H9 (cell line): ENCODE measurements around the gene TSSK6. TPM values are rescaled to one million over a fixed set of nuclear protein-coding genes. Genes with fewer than 3 reads are reported as not detected.
A peak's percentile ranks its signal among the peaks of the same experiment; 100 is the strongest.

Experiments used
- DNase-seq: peaks from one replicate; pipeline ENCODE4 v3.0.0-alpha.2; 2017
- H2AFZ ChIP-seq: one replicate; pipeline ENCODE4 v1.6.1; 2013; ENCODE audit warnings: mild to moderate bottlenecking, low read length, control low read depth, moderate library complexity
- H2AK5ac ChIP-seq: 2 replicates; pipeline ENCODE4 v1.6.1; 2013; ENCODE audit warnings: low read length, control low read depth, mixed read lengths; ENCODE audit not compliant: insufficient read length
- H2BK120ac ChIP-seq: one replicate; pipeline ENCODE4 v1.6.1; 2013; ENCODE audit warnings: low read depth, mild to moderate bottlenecking, low read length, control low read depth, inconsistent platforms; ENCODE audit not compliant: poor library complexity, severe bottlenecking
- H2BK12ac ChIP-seq: 2 replicates; pipeline ENCODE4 v1.6.1; 2013; ENCODE audit warnings: low read length, control low read depth, mixed read lengths, low read depth; ENCODE audit not compliant: insufficient read length
- H2BK15ac ChIP-seq: 2 replicates; pipeline ENCODE4 v1.6.1; 2013; ENCODE audit warnings: low read depth, low read length, control low read depth
- H2BK20ac ChIP-seq: one replicate; pipeline ENCODE4 v1.6.1; 2013; ENCODE audit warnings: low read depth, mild to moderate bottlenecking, low read length, control low read depth, inconsistent platforms; ENCODE audit not compliant: poor library complexity, severe bottlenecking
- H2BK5ac ChIP-seq: 2 replicates; pipeline ENCODE4 v1.6.1; 2013; ENCODE audit warnings: low read length, control low read depth, mixed read lengths; ENCODE audit not compliant: insufficient read length
- H3K14ac ChIP-seq: 2 replicates; pipeline ENCODE4 v1.6.1; 2013; ENCODE audit warnings: low read length, control low read depth; ENCODE audit not compliant: insufficient read depth
- H3K18ac ChIP-seq: 2 replicates; pipeline ENCODE4 v1.6.1; 2013; ENCODE audit warnings: low read depth, mild to moderate bottlenecking, mixed read lengths, low read length, control low read depth; ENCODE audit not compliant: insufficient read length
- H3K23ac ChIP-seq: 2 replicates; pipeline ENCODE4 v1.6.1; 2013; ENCODE audit warnings: low read length, control low read depth, mixed read lengths, low read depth; ENCODE audit not compliant: insufficient read length
- H3K23me2 ChIP-seq: 2 replicates; pipeline ENCODE4 v1.6.1; 2013; ENCODE audit warnings: low read depth, mild to moderate bottlenecking, mixed read lengths, low read length, control low read depth; ENCODE audit not compliant: insufficient read length, poor library complexity, severe bottlenecking
- H3K27ac ChIP-seq: 2 replicates; pipeline ENCODE4 v1.5.1; 2013; ENCODE audit warnings: low read length, control low read depth, mixed read lengths, low read depth; ENCODE audit not compliant: insufficient read length
- H3K27me3 ChIP-seq: 2 replicates; pipeline ENCODE4 v1.6.1; 2013; ENCODE audit warnings: low read length, control low read depth, inconsistent platforms; ENCODE audit not compliant: insufficient read depth
- H3K4ac ChIP-seq: 2 replicates; pipeline ENCODE4 v1.6.1; 2013; ENCODE audit warnings: low read depth, mild to moderate bottlenecking, control low read depth, inconsistent platforms, low read length, moderate library complexity
- H3K4me1 ChIP-seq: 2 replicates; pipeline ENCODE4 v1.6.1; 2013; ENCODE audit warnings: low read length, control low read depth, inconsistent platforms; ENCODE audit not compliant: insufficient read depth
- H3K4me2 ChIP-seq: 2 replicates; pipeline ENCODE4 v1.6.1; 2013; ENCODE audit warnings: low read length, control low read depth, mixed read lengths; ENCODE audit not compliant: insufficient read length, insufficient read depth
- H3K56ac ChIP-seq: 2 replicates; pipeline ENCODE4 v1.6.1; 2013; ENCODE audit warnings: low read depth, mild to moderate bottlenecking, mixed read lengths, low read length, control low read depth; ENCODE audit not compliant: insufficient read length
- H3K79me1 ChIP-seq: 2 replicates; pipeline ENCODE4 v1.6.1; 2013; ENCODE audit warnings: low read depth, mild to moderate bottlenecking, moderate library complexity, low read length, control low read depth, inconsistent platforms; ENCODE audit not compliant: insufficient read depth, poor library complexity, severe bottlenecking
- H3K79me2 ChIP-seq: 2 replicates; pipeline ENCODE4 v1.6.1; 2013; ENCODE audit warnings: low read length, control low read depth, inconsistent platforms; ENCODE audit not compliant: insufficient read depth
- H3K9ac ChIP-seq: 2 replicates; pipeline ENCODE4 v1.6.1; 2013; ENCODE audit warnings: low read length, control low read depth, mixed read lengths; ENCODE audit not compliant: insufficient read length; ENCODE audit errors: extremely low read depth
- H3K9me3 ChIP-seq: one replicate; pipeline ENCODE4 v1.6.1; 2013; ENCODE audit warnings: low read depth, low read length, inconsistent platforms; ENCODE audit not compliant: control insufficient read depth
- H3T11ph ChIP-seq: one replicate; pipeline ENCODE4 v1.6.1; 2013; ENCODE audit warnings: mild to moderate bottlenecking, low read length, control low read depth, inconsistent platforms
- H4K20me1 ChIP-seq: one replicate; pipeline ENCODE4 v1.6.1; 2013; ENCODE audit not compliant: control insufficient read depth, insufficient read length, insufficient read depth
- H4K5ac ChIP-seq: 2 replicates; pipeline ENCODE4 v1.6.1; 2013; ENCODE audit warnings: low read depth, mild to moderate bottlenecking, mixed read lengths, low read length, control low read depth; ENCODE audit not compliant: insufficient read length
- H4K8ac ChIP-seq: replicated peaks from 2 replicates; pipeline ENCODE4 v1.6.1; 2013; ENCODE audit warnings: low read length, control low read depth, mixed read lengths, low read depth; ENCODE audit not compliant: insufficient read length
- H4K91ac ChIP-seq: 2 replicates; pipeline ENCODE4 v1.6.1; 2013; ENCODE audit warnings: low read depth, mild to moderate bottlenecking, moderate library complexity, mixed read lengths, low read length, control low read depth; ENCODE audit not compliant: insufficient read length
- H3K27ac Mint-ChIP-seq, 3 experiments: 2 replicates in 2 of 3; 3 replicates in 1 of 3; pipeline ENCODE4 v1.8.0; 2020 to 2021; ENCODE audit warnings: mixed read lengths in 3 of 3, mild to moderate bottlenecking in 1 of 3, moderate library complexity in 1 of 3
- H3K27me3 Mint-ChIP-seq: 2 replicates; pipeline ENCODE4 v1.8.0; 2021; ENCODE audit warnings: low read depth, mild to moderate bottlenecking, moderate library complexity, mixed read lengths
- H3K36me3 Mint-ChIP-seq, 3 experiments: 2 replicates in 2 of 3; 3 replicates in 1 of 3; pipeline ENCODE4 v1.8.0; 2020 to 2021; ENCODE audit warnings: low read depth in 3 of 3, mixed read lengths in 3 of 3; ENCODE audit not compliant: insufficient read depth in 1 of 3
- H3K4me1 Mint-ChIP-seq, 2 experiments: 2 replicates each; pipeline ENCODE4 v1.8.0; 2020; ENCODE audit warnings: mixed read lengths in 2 of 2
- H3K4me3 Mint-ChIP-seq, 2 experiments: 2 replicates in 1 of 2; 3 replicates in 1 of 2; pipeline ENCODE4 v1.8.0; 2020 to 2021; ENCODE audit warnings: mild to moderate bottlenecking in 2 of 2, mixed read lengths in 2 of 2, moderate library complexity in 1 of 2
- H3K9me3 Mint-ChIP-seq, 2 experiments: 2 replicates in 1 of 2; 3 replicates in 1 of 2; pipeline ENCODE4 v1.8.0; 2020; ENCODE audit warnings: mild to moderate bottlenecking in 2 of 2, mixed read lengths in 2 of 2, moderate library complexity in 1 of 2
- WGBS: extraction: QIAGEN DNeasy Blood & Tissue Kit; methylation state at CpG from one replicate; pipeline ENCODE4 v1.1.7; 2013; ENCODE audit warnings: missing lambda C conversion rate, low lambda C conversion rate, mixed read lengths; ENCODE audit not compliant: insufficient read length; ENCODE audit errors: extremely low coverage; 5-methylcytosine and 5-hydroxymethylcytosine counted together
- total RNA-seq: library from RNA; stranded (reverse); gene quantifications from 2 replicates; pipeline ENCODE4 v1.2.1, GENCODE V29; 2021
- TF ChIP-seq, protein P1 (sequence below): fragments of 200-600 bp; sonication (generic); conservative IDR thresholded peaks from 3 replicates; pipeline ENCODE4 v1.8.0; 2021; ENCODE audit warnings: antibody characterized with exemption, mild to moderate bottlenecking

The TSSK6 gene
- total RNA-seq, 1 experiment from 2014 or later = 2.6 TPM

DNA sequence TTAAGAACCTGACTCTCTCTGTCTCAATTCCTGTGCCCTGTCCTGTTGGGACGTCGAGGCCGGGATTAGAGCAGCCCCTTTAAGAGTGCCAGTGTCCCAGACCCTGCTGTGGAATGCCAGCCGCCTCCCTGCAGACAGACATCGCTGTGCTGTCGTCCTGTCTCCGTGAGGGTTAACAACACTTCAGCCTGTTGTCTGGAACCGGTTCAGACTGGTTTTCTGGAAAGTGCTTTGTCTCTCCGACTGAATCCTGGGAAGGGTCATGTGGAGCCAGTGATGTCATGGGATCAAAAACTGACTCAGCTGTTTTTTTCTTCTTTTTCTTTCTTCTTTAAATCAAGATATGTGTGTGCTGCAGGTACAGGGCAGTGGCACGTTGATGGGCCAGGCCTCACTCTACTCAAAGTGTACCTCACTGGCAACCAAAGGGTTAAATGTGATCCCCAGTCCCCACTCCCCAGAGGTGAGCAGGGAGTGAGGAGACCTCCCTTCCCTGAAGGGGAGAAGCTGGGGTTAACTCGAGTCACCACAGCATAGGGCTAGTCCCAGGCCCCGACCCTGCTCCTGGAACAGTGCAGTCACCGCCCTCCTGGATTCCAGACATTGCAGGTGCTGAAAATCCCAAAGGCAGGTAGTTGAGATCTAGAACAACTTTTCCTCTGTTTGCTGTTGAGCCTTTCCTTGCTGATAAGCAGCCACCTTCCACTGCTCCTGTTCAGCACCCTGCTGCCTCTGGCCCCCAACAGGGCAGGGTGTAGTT lies 50.8 kb downstream of the TSSK6 start:
- no peaks in the 10 kb centered on the region for H3K23me2 ChIP-seq
- peak overlapping the region; percentile 11 for H2BK5ac ChIP-seq
- peaks cover 13% of the 10 kb centered on the region for H3K9me3 ChIP-seq
- H3K4ac ChIP-seq = peak overlapping the region; percentile 30; the same call in 1 of the 2 replicates
- Mint-ChIP-seq H3K4me3 (peak overlapping the region in 1 of 2 experiments; percentile 53; a peak in 1 of 5 replicates), H3K36me3 (peaks cover 40 to 50% (median 47%) of the 10 kb centered on the region in 3 experiments), H3K4me1 (peaks cover 54 to 56% of the 10 kb centered on the region in 2 experiments), H3K27me3 (peaks cover 2% of the 10 kb centered on the region), H3K9me3 (peaks cover 29 to 33% of the 10 kb centered on the region in 2 experiments), H3K27ac (peak overlapping the region; percentile 85 to 96 (median 96))
- H3K27me3 ChIP-seq = no peaks in the 10 kb centered on the region
- no peak overlapping the region for H3T11ph ChIP-seq
- no peak overlapping the region for H3K56ac ChIP-seq
- peak overlapping the region; percentile 47 for H4K91ac ChIP-seq
- H2AK5ac ChIP-seq = peak overlapping the region; percentile 23
- no peak overlapping the region for H2BK15ac ChIP-seq
- H3K4me2 ChIP-seq = no peak overlapping the region
- H3K79me1 ChIP-seq = peaks cover 3% of the 10 kb centered on the region
- peak overlapping the region; percentile 15 for H4K5ac ChIP-seq
- peaks cover 2% of the 10 kb centered on the region for H4K20me1 ChIP-seq
- H2BK120ac ChIP-seq = peak overlapping the region; percentile 63
- WGBS = no CpG with 5 or more reads among the region's 13 CpGs
- peak overlapping the region; percentile 76 for H3K18ac ChIP-seq
- H4K8ac ChIP-seq = no peak overlapping the region
- H2BK12ac ChIP-seq = no peak overlapping the region
- no peak overlapping the region for H2AFZ ChIP-seq
- DNase-seq = no peak
- TF ChIP-seq, protein P1, sequence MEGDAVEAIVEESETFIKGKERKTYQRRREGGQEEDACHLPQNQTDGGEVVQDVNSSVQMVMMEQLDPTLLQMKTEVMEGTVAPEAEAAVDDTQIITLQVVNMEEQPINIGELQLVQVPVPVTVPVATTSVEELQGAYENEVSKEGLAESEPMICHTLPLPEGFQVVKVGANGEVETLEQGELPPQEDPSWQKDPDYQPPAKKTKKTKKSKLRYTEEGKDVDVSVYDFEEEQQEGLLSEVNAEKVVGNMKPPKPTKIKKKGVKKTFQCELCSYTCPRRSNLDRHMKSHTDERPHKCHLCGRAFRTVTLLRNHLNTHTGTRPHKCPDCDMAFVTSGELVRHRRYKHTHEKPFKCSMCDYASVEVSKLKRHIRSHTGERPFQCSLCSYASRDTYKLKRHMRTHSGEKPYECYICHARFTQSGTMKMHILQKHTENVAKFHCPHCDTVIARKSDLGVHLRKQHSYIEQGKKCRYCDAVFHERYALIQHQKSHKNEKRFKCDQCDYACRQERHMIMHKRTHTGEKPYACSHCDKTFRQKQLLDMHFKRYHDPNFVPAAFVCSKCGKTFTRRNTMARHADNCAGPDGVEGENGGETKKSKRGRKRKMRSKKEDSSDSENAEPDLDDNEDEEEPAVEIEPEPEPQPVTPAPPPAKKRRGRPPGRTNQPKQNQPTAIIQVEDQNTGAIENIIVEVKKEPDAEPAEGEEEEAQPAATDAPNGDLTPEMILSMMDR = no peak
- H3K79me2 ChIP-seq = peaks cover 37% of the 10 kb centered on the region; the same call in 1 of the 2 replicates
- H3K4me1 ChIP-seq = peaks cover 19% of the 10 kb centered on the region
- no peak overlapping the region for H3K23ac ChIP-seq
- H2BK20ac ChIP-seq = no peak overlapping the region
- peak overlapping the region; percentile 10 for H3K27ac ChIP-seq
- peak overlapping the region; percentile 5 for H3K9ac ChIP-seq
- H3K14ac ChIP-seq = peak overlapping the region; percentile 83; the same call in 1 of the 2 replicates

Other genes with a start within 250 kb of the TSSK6 start
- gene TM6SF2, start 242.2 kb downstream of the TSSK6 start, total RNA-seq = 3.2 and 3.5 TPM in 2 replicates
- gene SUGP1, start 195.0 kb downstream of the TSSK6 start, total RNA-seq = 99.7 and 103 TPM in 2 replicates
- 48.4 and 55.3 TPM in 2 replicates for gene MAU2, start 194.7 kb downstream of the TSSK6 start, total RNA-seq
- gene GATAD2A, start 109.9 kb downstream of the TSSK6 start, total RNA-seq = 189 and 198 TPM in 2 replicates
- gene NDUFA13, start 677 bp upstream of the TSSK6 start, total RNA-seq = 489 and 509 TPM in 2 replicates
- 15.7 and 16.6 TPM in 2 replicates for gene YJEFN3, start 13.4 kb upstream of the TSSK6 start, total RNA-seq
- gene CILP2, start 22.7 kb upstream of the TSSK6 start, total RNA-seq = 5.9 and 6.4 TPM in 2 replicates
- gene PBX4, start 103.1 kb upstream of the TSSK6 start, total RNA-seq = 2.4 and 3.3 TPM in 2 replicates
- gene LPAR2, start 112.7 kb upstream of the TSSK6 start, total RNA-seq = 49.5 and 51.8 TPM in 2 replicates
- 12.7 and 13.4 TPM in 2 replicates for gene GMIP, start 128.1 kb upstream of the TSSK6 start, total RNA-seq
- gene ATP13A1, start 148.1 kb upstream of the TSSK6 start, total RNA-seq = 67.8 and 73.1 TPM in 2 replicates
- gene ZNF101, start 153.3 kb upstream of the TSSK6 start, total RNA-seq = 46.9 and 57.0 TPM in 2 replicates
- 7.5 and 8.3 TPM in 2 replicates for gene ZNF14, start 217.6 kb upstream of the TSSK6 start, total RNA-seq